GM19035 (cell line): ENCODE data around the gene ARF4.

Experiments used
- ATAC-seq: cut with Tn5 transposase; IDR thresholded peaks from one replicate; pipeline ENCODE4 v1.9.1; 2021; ENCODE audit not compliant: unreplicated experiment

Gene ARF4

GRCh38 chr3:57582474-57583168 lies 14.5 kb downstream of the ARF4 start:
- no peak for ATAC-seq

- ATAC-seq: no peak
Observed at GRCh38 chr3:57577801-57578200, 19.3 kb downstream of the ARF4 start.

GRCh38 chr3:57575966-57576626 lies 21.0 kb downstream of the ARF4 start:
- ATAC-seq: no peak

- ATAC-seq: no peak
Observed at GRCh38 chr3:57572096-57572495, 25.0 kb downstream of the ARF4 start.

GRCh38 chr3:57570878-57571277 lies 26.3 kb downstream of the ARF4 start:
- ATAC-seq: no peak

GRCh38 chr3:57569859-57570450 lies 27.2 kb downstream of the ARF4 start:
- ATAC-seq: no peak

- ATAC-seq: no peak
Observed at GRCh38 chr3:57559526-57559925, 37.6 kb downstream of the ARF4 start.

GRCh38 chr3:57557085-57557537 lies 40.0 kb downstream of the ARF4 start:
- no peak for ATAC-seq

- ATAC-seq: peak; percentile 31
Observed at GRCh38 chr3:57556459-57557084, 40.6 kb downstream of the ARF4 start.

- peak; percentile 83 for ATAC-seq
Observed at GRCh38 chr3:57555738-57556458, 41.2 kb downstream of the ARF4 start, which contains the start of gene PDE12. Gene PDE12 (plus strand): TSS chr3:57556274. CDS start chr3:57556380, 106 bp downstream.

GRCh38 chr3:57555306-57555705 lies 41.8 kb downstream of the ARF4 start:
- no peak for ATAC-seq

GRCh38 chr3:57546616-57547015 lies 50.5 kb downstream of the ARF4 start:
- ATAC-seq: no peak

- ATAC-seq: no peak
Observed at GRCh38 chr3:57545636-57546268, 51.4 kb downstream of the ARF4 start.

- no peak for ATAC-seq
Observed at GRCh38 chr3:57544181-57545125, 52.7 kb downstream of the ARF4 start, which contains the start of gene DNAH12. Gene DNAH12 (minus strand): TSS chr3:57544344. CDS start chr3:57542870, 1,474 bp downstream.

GRCh38 chr3:57538465-57538864 lies 58.7 kb downstream of the ARF4 start:
- no peak for ATAC-seq

- no peak for ATAC-seq
Observed at GRCh38 chr3:57530071-57530608, 67.0 kb downstream of the ARF4 start.
